ENCODE measurements around the gene FAM234B.

The FAM234B gene

DNA sequence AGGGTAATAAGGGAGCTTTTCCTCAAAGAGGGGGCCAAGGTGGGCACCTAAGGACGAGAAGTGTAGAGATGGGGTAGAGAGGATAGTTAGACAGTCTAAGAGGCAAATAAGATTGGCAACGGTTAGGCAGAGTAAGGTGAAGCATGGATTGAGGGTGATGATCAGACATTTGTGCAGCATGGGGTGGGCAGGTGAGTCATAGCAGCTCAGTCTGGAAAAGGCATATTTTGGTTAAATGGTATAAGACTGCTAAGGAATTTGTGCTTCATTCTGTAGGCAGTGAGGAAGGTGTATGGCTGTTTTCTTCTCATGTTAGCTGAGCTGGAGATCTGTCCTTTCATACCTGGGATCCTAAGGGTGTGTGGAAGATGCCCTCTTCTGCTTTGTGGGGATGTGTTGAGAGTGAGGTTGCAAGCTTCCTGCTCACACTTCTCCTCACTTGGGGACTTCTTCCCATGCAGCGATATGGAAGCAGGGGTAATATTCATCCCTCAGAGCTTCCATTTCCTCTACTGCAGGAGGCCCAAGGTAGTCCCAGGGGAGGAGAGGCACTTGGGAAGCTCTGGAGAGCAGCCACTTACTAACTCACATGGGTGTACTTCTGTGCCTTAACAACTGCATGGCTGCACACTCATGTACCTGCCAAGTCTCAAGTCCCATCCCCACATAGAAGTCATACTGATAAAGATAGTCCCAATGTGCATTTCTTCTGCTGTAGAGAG, 30.4 kb downstream of the FAM234B start:
- Histone ChIP-seq H3K9me3 (ENCODE audit: severe bottlenecking) (no peaks in the 10 kb centered on the region), H3K27me3 (ENCODE audit: insufficient read depth, poor library complexity, severe bottlenecking) (no peaks in the 10 kb centered on the region), H3K36me3 (ENCODE audit: low read depth) (no peaks in the 10 kb centered on the region), H3K4me3 (ENCODE audit: severe bottlenecking) (no peak overlapping the region), H3K4me1 (ENCODE audit: insufficient read depth, poor library complexity, severe bottlenecking) (peaks cover 8% of the 10 kb centered on the region), H3K27ac (ENCODE audit: poor library complexity, severe bottlenecking) (no peak overlapping the region)
- ATAC-seq (ENCODE audit: low read depth) (no peak), DNase-seq (ENCODE audit: low spot score) (no peak)
- TF ChIP-seq, protein P1, sequence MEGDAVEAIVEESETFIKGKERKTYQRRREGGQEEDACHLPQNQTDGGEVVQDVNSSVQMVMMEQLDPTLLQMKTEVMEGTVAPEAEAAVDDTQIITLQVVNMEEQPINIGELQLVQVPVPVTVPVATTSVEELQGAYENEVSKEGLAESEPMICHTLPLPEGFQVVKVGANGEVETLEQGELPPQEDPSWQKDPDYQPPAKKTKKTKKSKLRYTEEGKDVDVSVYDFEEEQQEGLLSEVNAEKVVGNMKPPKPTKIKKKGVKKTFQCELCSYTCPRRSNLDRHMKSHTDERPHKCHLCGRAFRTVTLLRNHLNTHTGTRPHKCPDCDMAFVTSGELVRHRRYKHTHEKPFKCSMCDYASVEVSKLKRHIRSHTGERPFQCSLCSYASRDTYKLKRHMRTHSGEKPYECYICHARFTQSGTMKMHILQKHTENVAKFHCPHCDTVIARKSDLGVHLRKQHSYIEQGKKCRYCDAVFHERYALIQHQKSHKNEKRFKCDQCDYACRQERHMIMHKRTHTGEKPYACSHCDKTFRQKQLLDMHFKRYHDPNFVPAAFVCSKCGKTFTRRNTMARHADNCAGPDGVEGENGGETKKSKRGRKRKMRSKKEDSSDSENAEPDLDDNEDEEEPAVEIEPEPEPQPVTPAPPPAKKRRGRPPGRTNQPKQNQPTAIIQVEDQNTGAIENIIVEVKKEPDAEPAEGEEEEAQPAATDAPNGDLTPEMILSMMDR (IDR thresholded peaks at IDR 0.05; ENCODE audit: poor library complexity, severe bottlenecking): no peak

DNA sequence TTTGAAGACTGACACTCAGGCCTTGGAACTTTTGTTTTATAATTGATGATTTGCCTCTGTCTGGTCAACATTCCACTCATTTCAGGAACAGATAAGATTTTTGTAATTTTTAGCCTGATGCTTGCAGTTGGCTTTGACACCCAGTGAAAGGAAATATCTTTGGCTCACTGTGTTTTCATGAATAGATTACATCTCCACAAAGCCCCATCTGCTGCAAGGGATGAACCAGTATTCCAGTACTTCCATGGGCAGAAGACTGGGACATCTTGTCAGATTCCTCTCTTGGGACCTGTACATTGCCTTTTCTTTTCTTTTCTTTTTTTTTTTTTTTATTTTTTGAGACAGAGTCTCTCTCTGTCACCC, 30.9 kb downstream of the FAM234B start:
- Histone ChIP-seq H3K27me3 (ENCODE audit: insufficient read depth, poor library complexity, severe bottlenecking) (no peaks in the 10 kb centered on the region), H3K9me3 (ENCODE audit: severe bottlenecking) (no peaks in the 10 kb centered on the region), H3K27ac (ENCODE audit: poor library complexity, severe bottlenecking) (no peak overlapping the region), H3K4me1 (ENCODE audit: insufficient read depth, poor library complexity, severe bottlenecking) (peaks cover 8% of the 10 kb centered on the region), H3K4me3 (ENCODE audit: severe bottlenecking) (no peak overlapping the region), H3K36me3 (ENCODE audit: low read depth) (no peaks in the 10 kb centered on the region)
- DNase-seq (ENCODE audit: low spot score) (no peak), ATAC-seq (ENCODE audit: low read depth) (no peak)
- TF ChIP-seq, protein P1 (IDR thresholded peaks at IDR 0.05; ENCODE audit: poor library complexity, severe bottlenecking): no peak

DNA sequence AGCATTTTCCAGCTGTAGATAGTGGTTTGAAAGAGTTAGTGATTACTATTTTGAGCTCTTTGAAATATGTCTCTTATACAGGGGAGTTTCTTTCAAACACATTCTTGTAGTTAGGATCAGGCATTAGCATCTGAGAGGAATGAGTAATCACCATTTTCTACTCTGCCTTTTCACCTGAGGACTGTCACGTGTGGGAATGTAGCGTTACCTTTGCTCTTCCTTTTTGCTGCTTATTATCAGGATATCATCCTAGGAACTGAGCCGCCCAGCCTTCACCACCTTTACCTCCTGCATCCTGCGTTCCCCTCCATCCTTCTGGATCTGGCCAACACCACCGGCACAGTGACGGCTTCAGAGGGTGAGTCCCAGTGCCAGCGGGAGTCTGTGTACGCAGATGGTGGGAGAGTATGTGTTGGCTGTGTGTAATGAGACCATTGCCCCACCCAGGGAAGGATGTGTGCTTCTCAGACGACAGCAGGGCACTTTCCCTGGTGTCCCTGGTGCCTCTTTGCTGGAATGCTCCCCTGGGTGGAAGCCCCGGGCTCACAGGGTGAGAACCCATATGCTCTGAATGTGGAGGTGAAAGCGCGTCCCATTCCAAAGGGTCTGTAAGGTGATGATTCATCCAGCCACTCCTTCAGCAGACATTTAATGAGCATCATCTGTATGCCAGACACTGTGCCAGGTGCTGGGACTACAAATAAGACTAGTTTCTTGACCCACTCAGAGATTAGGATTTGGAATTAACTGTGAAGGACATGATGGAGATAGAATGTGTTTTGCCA, 31.8 kb downstream of the FAM234B start:
- Histone ChIP-seq H3K9me3 (ENCODE audit: severe bottlenecking) (no peaks in the 10 kb centered on the region), H3K4me3 (ENCODE audit: severe bottlenecking) (no peak overlapping the region), H3K27ac (ENCODE audit: poor library complexity, severe bottlenecking) (no peak overlapping the region), H3K4me1 (ENCODE audit: insufficient read depth, poor library complexity, severe bottlenecking) (peaks cover 8% of the 10 kb centered on the region), H3K36me3 (ENCODE audit: low read depth) (no peaks in the 10 kb centered on the region), H3K27me3 (ENCODE audit: insufficient read depth, poor library complexity, severe bottlenecking) (no peaks in the 10 kb centered on the region)
- TF ChIP-seq, protein P1 (IDR thresholded peaks at IDR 0.05; ENCODE audit: poor library complexity, severe bottlenecking): no peak
- no peak for DNase-seq (ENCODE audit: low spot score)
- ATAC-seq (ENCODE audit: low read depth): no peak

DNA sequence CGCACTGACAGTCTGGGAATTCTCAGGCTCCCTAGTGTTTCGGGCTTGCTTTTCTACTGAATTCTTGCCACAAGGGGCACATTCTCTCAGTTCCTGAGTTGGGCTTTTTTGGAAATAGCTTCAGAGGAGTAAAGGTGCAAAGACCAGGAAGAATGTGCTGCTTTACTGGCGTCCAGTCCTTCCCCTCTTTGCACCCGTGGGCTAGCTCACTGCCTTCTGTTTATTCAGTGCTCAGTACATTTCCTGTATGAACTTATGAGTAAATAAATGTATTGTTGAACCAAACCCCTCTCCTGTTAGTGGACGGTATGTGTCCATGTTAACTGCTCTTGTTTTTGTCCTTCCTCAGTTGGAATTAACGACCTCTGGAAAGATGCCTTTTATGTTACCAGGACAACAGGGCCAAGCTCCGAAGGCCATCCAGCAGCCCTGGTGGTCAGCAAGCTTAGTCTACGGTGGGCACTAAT, 35.3 kb downstream of the FAM234B start:
- no peaks in the 10 kb centered on the region for H3K4me1 ChIP-seq (ENCODE audit: insufficient read depth, poor library complexity, severe bottlenecking)
- no peak for ATAC-seq (ENCODE audit: low read depth)
- H3K4me3 ChIP-seq (ENCODE audit: severe bottlenecking): no peak overlapping the region
- DNase-seq (ENCODE audit: low spot score): no peak
- no peaks in the 10 kb centered on the region for H3K27me3 ChIP-seq (ENCODE audit: insufficient read depth, poor library complexity, severe bottlenecking)
- TF ChIP-seq, protein P1 (IDR thresholded peaks at IDR 0.05; ENCODE audit: poor library complexity, severe bottlenecking): no peak
- no peak overlapping the region for H3K27ac ChIP-seq (ENCODE audit: poor library complexity, severe bottlenecking)
- H3K9me3 ChIP-seq (ENCODE audit: severe bottlenecking): no peaks in the 10 kb centered on the region
- H3K36me3 ChIP-seq (ENCODE audit: low read depth): no peaks in the 10 kb centered on the region

Data from RWPE2 (cell line).